Spinal cord (tissue), 10 donors: ENCODE measurements around the gene PADI1. TPM values are rescaled to one million over a fixed set of nuclear protein-coding genes. Genes with fewer than 3 reads are reported as not detected.

Experiments
- DNase-seq, 6 donors: peaks; one replicate each; pipeline versions ENCODE4 v3.0.0 to v3.0.0-alpha.2; 2013 to 2015; ENCODE audit warnings: low spot score in 6 of 6, low read depth in 4 of 6
- H3K27ac ChIP-seq: one replicate; pipeline ENCODE4 v1.5.1; 2013; ENCODE audit warnings: low read depth, low read length, control low read depth
- H3K27me3 ChIP-seq: one replicate; pipeline ENCODE4 v1.6.1; 2013; ENCODE audit warnings: low read length; ENCODE audit not compliant: control insufficient read depth, insufficient read depth
- H3K36me3 ChIP-seq: one replicate; pipeline ENCODE4 v1.6.1; 2013; ENCODE audit warnings: low read length; ENCODE audit not compliant: control insufficient read depth, insufficient read depth
- H3K4me1 ChIP-seq: one replicate; pipeline ENCODE4 v1.6.1; 2013; ENCODE audit warnings: low read length; ENCODE audit not compliant: control insufficient read depth, insufficient read depth
- H3K4me3 ChIP-seq: one replicate; pipeline ENCODE4 v1.5.1; 2013; ENCODE audit warnings: low read depth, low read length, control low read depth
- H3K9me3 ChIP-seq: one replicate; pipeline ENCODE4 v1.6.1; 2013; ENCODE audit warnings: low read length; ENCODE audit not compliant: control insufficient read depth, insufficient read depth
- WGBS: methylation state at CpG from one replicate; pipeline ENCODE4 v1.1.5; 2013; ENCODE audit warnings: missing lambda C conversion rate; ENCODE audit not compliant: insufficient coverage; 5-methylcytosine and 5-hydroxymethylcytosine counted together
- polyA plus RNA-seq, 2 donors: library from polyadenylated mRNA; unstranded; fragments of 120-200 nt; gene quantifications; one replicate each; pipeline ENCODE4 v1.2.1, GENCODE V29; 2013; ENCODE audit not compliant: insufficient read length in 2 of 2
- total RNA-seq, 2 donors: library from RNA; depleted of rRNA in 1 of 2; stranded (reverse); fragments of 120-200 nt in 1 of 2; fragments of >200 nt in 1 of 2; gene quantifications; one replicate each; pipeline versions ENCODE4 v1.2.3 to v1.2.4, GENCODE V29; 2013 to 2014
- donor health status: healthy.

PADI1 gene
- total and polyA plus RNA-seq, 4 donors, result 0.39 to 1.1 (median 0.96) TPM

DNA sequence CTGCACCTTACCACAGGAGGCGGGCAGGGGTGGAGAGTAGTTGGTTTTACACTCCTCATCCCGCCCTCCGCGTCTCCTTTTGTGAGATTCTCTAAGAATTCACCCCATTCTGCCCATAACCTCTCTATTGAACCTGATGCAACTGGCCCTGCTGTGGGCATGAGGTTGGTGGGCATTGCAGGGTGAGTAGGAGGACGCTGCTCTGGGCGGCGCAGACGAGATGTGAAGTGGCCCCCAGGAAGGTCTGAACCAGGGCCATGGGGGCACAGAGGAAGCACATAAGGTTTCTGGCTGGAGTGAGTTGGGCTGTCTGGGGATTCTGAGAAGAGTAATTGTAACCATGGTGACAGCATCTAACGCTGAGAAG, 8.8 kb downstream of the PADI1 start:
- H3K4me1 ChIP-seq, result peaks cover 16% of the 10 kb centered on the region
- no peak overlapping the region for H3K27ac ChIP-seq
- H3K36me3 ChIP-seq, result no peaks in the 10 kb centered on the region
- DNase-seq, result peak in 1 of 6 donors; percentile 24
- H3K27me3 ChIP-seq, result no peaks in the 10 kb centered on the region
- no peaks in the 10 kb centered on the region for H3K9me3 ChIP-seq
- no peak overlapping the region for H3K4me3 ChIP-seq
- WGBS, result 93% methylated on average over 4 of the region's 9 CpGs

DNA sequence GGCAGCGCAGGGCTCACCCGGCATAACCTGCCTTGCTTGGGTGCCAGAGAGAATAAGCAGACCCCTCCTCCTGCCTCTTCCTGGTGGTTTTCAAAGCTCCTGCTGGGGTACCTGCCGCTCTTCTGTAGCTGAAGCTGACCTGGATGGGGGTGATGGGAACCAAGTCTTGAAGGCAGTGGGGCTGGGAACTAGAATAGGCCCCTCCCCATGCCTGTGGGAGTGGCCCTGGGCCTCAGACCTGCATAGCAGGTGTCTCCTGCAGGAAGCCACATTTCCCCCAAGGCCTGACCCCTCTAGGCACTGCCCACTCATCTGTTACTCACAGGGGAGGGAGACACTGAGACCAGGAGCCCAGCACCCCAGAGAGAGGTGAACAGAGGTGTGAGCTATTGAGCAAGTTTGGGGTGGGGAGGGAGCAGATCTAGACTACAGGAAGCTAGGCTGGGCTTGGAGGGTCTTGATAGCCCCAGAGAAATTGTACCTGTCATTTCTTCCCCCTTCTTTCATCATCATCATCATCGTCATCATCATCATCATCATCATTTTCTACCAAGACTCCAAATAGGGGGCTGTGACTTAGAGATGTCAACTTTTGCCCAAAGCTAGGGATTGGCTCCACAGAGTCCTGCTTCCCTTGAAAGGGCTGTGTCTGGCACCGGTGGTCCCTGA, 10.1 kb downstream of the PADI1 start:
- H3K27ac ChIP-seq, result no peak overlapping the region
- peaks cover 16% of the 10 kb centered on the region for H3K4me1 ChIP-seq
- no peaks in the 10 kb centered on the region for H3K27me3 ChIP-seq
- no peaks in the 10 kb centered on the region for H3K9me3 ChIP-seq
- H3K36me3 ChIP-seq, result no peaks in the 10 kb centered on the region
- H3K4me3 ChIP-seq, result no peak overlapping the region
- WGBS, result 62% methylated on average over 2 of the region's 5 CpGs
- no peak for DNase-seq

DNA sequence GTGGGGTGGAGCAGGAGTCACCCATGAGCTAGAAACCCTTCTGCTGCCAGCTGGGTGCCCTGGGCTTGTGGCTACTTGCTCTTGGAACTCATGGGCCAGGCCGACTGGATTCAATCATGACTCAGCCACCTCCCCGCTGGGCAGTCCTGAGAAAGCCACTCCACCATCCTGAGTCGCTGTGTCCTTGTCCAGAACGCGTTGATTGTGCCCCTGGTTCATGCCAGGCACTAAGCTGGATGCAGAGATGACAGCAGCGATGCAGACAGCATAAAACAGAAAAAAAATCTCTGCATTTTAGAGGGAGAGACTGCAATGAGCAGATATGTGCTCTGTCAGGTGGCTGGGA, 10.6 kb downstream of the PADI1 start:
- H3K4me1 ChIP-seq, result peaks cover 16% of the 10 kb centered on the region
- no peaks in the 10 kb centered on the region for H3K36me3 ChIP-seq
- no peak overlapping the region for H3K4me3 ChIP-seq
- no peaks in the 10 kb centered on the region for H3K27me3 ChIP-seq
- DNase-seq, result no peak
- H3K9me3 ChIP-seq, result no peaks in the 10 kb centered on the region
- 90% methylated on average over 6 of the region's 6 CpGs for WGBS
- no peak overlapping the region for H3K27ac ChIP-seq

DNA sequence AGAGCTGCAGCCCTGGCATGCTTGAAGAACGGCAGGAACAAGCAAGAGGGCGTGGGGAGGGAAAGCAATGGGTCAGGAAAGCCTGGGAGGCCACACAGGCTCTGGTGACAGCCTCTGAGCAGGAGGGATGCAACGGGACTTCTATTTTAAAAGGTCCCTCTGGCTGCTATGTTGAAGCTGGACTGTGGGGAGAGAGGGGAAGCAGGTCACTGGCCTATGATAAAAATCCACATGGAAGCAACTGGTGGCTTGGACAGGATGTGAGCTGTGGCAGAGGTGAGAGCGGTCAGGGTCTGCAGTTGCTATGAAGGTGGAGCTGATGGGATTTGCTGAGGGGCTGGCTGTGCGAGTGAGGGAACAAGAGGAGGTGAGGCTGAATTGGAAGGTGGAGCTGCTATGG, 11.2 kb downstream of the PADI1 start:
- Histone ChIP-seq H3K27ac (no peak overlapping the region), H3K9me3 (no peaks in the 10 kb centered on the region), H3K36me3 (no peaks in the 10 kb centered on the region), H3K27me3 (no peaks in the 10 kb centered on the region), H3K4me3 (no peak overlapping the region), H3K4me1 (peaks cover 16% of the 10 kb centered on the region)
- DNase-seq, result no peak
- WGBS, result 63% methylated on average over 5 of the region's 5 CpGs

DNA sequence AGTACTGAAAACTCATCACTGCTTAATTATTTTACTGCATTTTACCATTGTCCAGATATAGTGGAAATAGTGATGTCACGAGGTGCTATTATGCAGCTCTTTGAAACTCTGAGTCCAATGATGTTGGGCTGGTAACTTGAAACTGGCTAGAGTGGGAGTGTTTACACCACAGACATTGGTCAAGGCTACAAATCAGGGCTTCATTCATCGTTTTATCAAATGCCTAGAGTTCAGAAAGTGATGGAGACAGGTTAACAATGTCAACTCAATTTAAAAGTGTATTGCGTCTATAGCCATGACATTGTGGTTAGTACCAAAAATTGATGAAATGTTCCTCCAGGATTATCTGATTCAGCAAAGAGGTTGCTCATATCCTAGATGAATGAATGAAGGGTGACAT, 12.7 kb downstream of the PADI1 start:
- WGBS, result 100% methylated on average over 1 of the region's 3 CpGs
- Histone ChIP-seq H3K4me3 (no peak overlapping the region), H3K27me3 (no peaks in the 10 kb centered on the region), H3K27ac (no peak overlapping the region), H3K4me1 (peaks cover 12% of the 10 kb centered on the region), H3K36me3 (no peaks in the 10 kb centered on the region), H3K9me3 (no peaks in the 10 kb centered on the region)
- DNase-seq, result no peak

DNA sequence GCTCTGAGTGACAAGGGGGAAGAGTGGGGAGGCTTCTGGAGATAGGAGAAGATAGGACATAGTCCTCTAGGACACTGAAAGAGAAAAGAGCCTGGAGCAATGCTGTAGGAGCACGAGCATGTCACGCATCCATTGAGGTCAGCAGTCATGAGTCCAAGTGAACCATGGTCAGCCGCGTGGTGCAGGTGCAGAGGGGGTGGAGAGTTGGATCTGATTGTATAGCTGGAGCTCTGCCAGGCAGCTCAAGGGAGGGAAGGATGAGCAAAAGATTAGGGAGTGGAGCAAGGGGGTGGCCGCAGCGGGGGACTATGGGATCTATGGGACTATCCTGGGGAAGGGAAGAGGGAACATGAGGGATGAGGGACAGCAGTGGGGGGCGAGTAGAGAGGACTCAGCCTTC, 14.0 kb downstream of the PADI1 start:
- no peaks in the 10 kb centered on the region for H3K27me3 ChIP-seq
- H3K36me3 ChIP-seq, result no peaks in the 10 kb centered on the region
- H3K4me3 ChIP-seq, result no peak overlapping the region
- DNase-seq, result no peak
- H3K27ac ChIP-seq, result no peak overlapping the region
- no peaks in the 10 kb centered on the region for H3K9me3 ChIP-seq
- no peaks in the 10 kb centered on the region for H3K4me1 ChIP-seq
- 62% methylated on average over 7 of the region's 7 CpGs for WGBS

DNA sequence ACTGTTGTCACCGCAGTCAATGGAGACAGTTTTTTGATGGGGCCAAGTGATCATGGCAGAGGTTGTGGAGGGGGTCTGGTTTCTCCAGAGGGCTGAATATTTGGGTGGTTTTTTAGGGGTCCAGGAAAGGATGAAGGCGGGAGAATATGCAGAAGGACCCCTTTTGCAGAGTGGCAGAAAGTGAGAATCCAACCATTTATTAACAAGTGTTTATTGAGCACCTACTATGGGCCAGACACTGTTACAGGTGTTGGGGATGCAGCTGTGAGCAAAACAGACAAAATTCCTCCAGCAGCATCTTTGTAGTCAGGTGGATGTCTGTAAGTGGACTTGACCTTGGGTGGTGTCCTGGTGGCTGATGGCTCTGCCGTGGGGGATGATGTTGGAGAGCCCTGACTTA, 15.4 kb downstream of the PADI1 start:
- Histone ChIP-seq H3K4me1 (no peaks in the 10 kb centered on the region), H3K9me3 (no peaks in the 10 kb centered on the region), H3K27ac (no peak overlapping the region), H3K36me3 (no peaks in the 10 kb centered on the region), H3K4me3 (no peak overlapping the region), H3K27me3 (no peaks in the 10 kb centered on the region)
- 94% methylated on average over 1 of the region's 3 CpGs for WGBS
- no peak for DNase-seq

DNA sequence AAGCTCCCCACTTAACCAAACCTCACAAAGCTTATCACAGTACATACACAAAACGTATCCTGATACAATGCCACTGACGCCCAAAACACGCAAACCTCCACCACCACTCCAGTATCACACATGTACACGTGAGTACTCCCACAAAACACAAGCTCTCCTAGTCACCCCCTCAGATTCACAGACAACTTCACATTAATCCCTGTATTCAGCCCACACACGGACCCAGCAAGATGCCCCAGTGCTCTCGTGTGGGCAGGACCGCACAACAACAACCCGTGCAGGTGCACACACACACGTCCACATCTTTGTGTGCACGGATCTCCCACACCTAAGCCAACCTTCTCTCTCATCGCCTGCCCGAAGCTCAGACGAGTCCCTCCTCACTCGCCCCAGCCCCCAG, 17.6 kb downstream of the PADI1 start:
- H3K9me3 ChIP-seq, result no peaks in the 10 kb centered on the region
- no peaks in the 10 kb centered on the region for H3K4me1 ChIP-seq
- no peaks in the 10 kb centered on the region for H3K27me3 ChIP-seq
- WGBS, result 84% methylated on average over 11 of the region's 14 CpGs
- H3K36me3 ChIP-seq, result no peaks in the 10 kb centered on the region
- H3K27ac ChIP-seq, result no peak overlapping the region
- no peak for DNase-seq
- no peak overlapping the region for H3K4me3 ChIP-seq

DNA sequence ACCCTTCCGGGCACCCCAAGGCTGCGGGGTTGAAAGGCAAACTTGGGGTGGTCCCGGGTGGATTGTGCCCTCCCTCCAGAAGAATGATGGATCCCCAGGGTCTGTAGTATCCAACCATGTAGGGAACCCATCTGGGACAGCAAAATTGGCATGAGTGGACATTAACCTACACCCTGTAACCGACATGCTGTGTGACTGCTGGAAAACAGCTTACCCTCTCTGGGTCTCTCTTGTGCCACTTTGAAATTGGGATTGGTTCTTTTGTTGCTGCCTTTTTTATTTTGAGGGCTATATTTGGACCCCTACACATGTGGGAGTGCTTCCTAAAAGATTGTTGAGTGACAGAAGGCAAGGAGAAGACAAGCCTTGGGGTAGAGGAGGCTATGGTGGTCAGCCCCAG, 19.5 kb downstream of the PADI1 start:
- no peaks in the 10 kb centered on the region for H3K9me3 ChIP-seq

DNA sequence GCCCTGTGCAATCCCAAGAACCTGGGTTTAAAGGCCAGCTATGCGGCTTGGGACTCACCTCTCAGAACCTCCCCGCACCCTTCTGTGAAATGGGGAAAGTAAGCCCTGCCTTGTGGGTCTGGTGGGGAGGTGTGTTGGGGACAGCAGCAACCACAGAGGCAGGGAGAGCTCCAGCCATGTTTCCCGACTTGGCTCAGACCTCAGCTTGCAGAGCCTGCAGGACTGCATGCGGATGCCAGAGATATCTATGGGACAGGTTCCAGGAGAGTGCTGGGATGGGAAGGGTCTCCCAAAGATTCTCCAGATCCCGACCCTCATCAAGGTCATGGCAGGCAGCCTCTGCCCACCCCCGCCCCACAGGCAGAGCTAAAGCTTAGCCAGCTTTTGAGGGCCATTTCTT, 20.2 kb downstream of the PADI1 start:
- H3K27me3 ChIP-seq, result no peaks in the 10 kb centered on the region
- H3K4me3 ChIP-seq, result no peak overlapping the region
- H3K4me1 ChIP-seq, result no peaks in the 10 kb centered on the region
- WGBS, result 82% methylated on average over 5 of the region's 6 CpGs
- H3K9me3 ChIP-seq, result no peaks in the 10 kb centered on the region
- H3K27ac ChIP-seq, result no peak overlapping the region
- H3K36me3 ChIP-seq, result no peaks in the 10 kb centered on the region
- DNase-seq, result no peak

More for the DNA sequence above, 19.5 kb downstream of the PADI1 start:
- Histone ChIP-seq H3K4me3 (no peak overlapping the region), H3K27me3 (no peaks in the 10 kb centered on the region), H3K4me1 (no peaks in the 10 kb centered on the region), H3K36me3 (no peaks in the 10 kb centered on the region), H3K27ac (no peak overlapping the region)
- WGBS, result 95% methylated on average over 3 of the region's 4 CpGs
- no peak for DNase-seq
